HUDEP-2 (cell line): ENCODE results near the gene TAF11L11.
"Not testable (repeated sequence)": the region's sequence is repeated elsewhere in the genome, so short reads cannot be mapped to it uniquely, and the experiment has no call there.

Experiments
- DNase-seq, 76 experiments: peaks; one replicate each; lab custom pipeline; 2025; ENCODE audit not compliant: unreplicated experiment in 76 of 76; lab: John Stamatoyannopoulos, UW

The TAF11L11 gene

DNA sequence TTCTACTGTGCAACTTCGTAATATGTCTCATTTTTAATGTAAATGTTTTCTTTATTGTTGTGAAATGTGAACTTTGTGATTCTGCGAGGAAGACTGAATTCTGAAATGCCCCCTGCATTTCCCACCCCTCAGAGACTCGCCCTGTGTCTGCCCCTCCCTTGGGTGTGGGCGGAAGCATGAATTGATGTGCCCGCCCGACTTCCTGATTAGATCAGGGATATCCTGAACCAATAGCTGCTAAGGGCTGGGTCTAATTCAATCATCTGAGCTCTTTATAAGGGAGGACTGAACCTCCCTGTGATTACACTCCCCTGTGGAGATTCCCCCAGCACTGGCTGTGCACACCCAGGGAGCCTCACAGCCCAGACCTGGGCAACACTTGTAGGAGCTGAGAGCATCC lies at the start of gene TAF11L11:
Gene TAF11L11, plus strand, starts transcription at position 304 of the 400 bp plus-strand sequence.
- not testable (repeated sequence) for DNase-seq

DNA sequence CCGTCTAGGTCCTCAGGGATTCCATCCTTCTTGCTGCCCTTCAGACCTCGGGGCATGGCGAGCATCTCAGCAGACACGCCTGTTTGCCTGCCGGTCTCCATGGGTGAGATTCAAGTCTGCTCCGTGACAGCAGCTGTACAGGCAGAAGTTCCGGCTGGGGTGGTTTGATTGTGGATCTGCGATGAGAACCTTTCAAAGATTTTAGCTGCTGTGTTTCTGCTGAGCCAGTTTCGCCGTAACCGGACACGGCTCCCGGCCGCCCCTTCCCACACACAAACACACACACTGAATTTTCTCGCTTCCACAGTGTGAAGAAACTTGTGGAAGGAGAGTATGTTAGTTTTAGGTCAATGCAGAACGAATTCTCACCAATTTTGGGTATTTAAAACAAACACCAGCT lies 18.3 kb upstream of the TAF11L11 start, which contains the start of gene TAF11L7:
Gene TAF11L7, minus strand, starts transcription at position 101 of the 400 bp plus-strand sequence.
- not testable (repeated sequence) for DNase-seq

DNA sequence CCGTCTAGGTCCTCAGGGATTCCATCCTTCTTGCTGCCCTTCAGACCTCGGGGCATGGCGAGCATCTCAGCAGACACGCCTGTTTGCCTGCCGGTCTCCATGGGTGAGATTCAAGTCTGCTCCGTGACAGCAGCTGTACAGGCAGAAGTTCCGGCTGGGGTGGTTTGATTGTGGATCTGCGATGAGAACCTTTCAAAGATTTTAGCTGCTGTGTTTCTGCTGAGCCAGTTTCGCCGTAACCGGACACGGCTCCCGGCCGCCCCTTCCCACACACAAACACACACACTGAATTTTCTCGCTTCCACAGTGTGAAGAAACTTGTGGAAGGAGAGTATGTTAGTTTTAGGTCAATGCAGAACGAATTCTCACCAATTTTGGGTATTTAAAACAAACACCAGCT lies 13.1 kb upstream of the TAF11L11 start, which contains the start of gene TAF11L8:
Gene TAF11L8, minus strand, starts transcription at position 101 of the 400 bp plus-strand sequence.
- DNase-seq = not testable (repeated sequence)

DNA sequence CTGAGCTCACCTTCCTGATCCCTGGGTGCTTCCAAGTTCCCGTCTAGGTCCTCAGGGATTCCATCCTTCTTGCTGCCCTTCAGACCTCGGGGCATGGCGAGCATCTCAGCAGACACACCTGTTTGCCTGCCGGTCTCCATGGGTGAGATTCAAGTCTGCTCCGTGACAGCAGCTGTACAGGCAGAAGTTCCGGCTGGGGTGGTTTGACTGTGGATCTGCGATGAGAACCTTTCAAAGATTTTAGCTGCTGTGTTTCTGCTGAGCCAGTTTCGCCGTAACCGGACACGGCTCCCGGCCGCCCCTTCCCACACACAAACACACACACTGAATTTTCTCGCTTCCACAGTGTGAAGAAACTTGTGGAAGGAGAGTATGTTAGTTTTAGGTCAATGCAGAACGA lies 9.7 kb upstream of the TAF11L11 start, which contains the start of gene TAF11L9:
Gene TAF11L9, minus strand, starts transcription at position 140 of the 400 bp plus-strand sequence.
- not testable (repeated sequence) for DNase-seq

DNA sequence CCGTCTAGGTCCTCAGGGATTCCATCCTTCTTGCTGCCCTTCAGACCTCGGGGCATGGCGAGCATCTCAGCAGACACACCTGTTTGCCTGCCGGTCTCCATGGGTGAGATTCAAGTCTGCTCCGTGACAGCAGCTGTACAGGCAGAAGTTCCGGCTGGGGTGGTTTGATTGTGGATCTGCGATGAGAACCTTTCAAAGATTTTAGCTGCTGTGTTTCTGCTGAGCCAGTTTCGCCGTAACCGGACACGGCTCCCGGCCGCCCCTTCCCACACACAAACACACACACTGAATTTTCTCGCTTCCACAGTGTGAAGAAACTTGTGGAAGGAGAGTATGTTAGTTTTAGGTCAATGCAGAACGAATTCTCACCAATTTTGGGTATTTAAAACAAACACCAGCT lies 6.3 kb upstream of the TAF11L11 start, which contains the start of gene TAF11L10:
Gene TAF11L10, minus strand, starts transcription at position 101 of the 400 bp plus-strand sequence.
- DNase-seq = not testable (repeated sequence)

DNA sequence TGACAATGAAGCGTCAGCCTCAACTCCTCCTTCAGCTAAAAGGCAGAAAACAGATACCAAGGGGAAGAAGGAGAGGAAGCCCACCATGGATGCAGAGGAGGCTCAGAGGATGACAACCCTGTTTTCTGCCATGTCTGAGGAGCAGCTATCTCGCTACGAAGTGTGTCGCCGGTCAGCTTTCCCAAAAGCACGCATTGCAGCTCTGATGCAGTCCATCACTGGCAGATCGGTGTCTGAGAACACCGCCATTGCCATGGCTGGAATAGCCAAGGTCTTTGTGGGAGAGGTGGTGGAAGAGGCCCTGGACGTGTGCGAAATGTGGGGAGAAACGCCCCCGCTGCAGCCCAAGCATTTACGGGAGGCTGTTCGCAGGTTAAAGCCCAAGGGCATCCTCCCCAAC lies 968 bp downstream of the TAF11L11 start:
- DNase-seq = no peak

DNA sequence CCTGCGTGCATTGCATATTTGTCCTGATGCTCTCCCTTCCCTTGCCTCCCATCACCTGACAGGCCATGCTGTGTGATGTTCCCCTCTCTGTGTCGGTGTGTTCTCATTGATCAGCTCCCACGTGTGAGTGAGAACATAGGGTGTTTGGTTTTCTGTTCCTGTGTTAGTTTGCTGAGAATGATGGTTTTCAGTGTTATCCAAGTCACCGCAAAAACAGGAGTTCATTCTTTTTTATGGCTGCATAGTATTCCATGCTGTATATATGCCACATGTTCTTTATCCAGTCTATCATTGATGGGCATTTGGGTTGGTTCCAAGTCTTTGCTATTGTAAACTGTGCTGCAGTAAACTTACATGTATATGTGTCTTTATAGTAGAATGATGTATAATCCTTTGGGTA lies 3.5 kb downstream of the TAF11L11 start:
- not testable (repeated sequence) for DNase-seq

DNA sequence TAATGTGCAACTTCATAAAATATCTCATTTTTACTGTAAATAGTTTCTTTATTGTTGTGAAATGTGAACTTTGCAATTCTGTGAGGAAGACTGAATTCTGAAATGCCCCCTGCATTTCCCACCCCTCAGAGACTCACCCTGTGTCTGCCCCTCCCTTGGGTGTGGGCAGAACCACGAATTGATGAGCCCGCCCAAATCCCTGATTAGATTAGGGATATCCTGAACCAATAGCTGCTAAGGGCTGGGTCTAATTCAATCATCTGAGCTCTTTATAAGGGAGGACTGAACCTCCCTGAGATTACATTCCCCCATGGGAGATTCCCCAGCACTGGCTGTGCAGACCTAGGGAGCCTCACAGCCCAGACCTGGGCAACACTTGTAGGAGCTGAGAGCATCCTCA lies 6.1 kb downstream of the TAF11L11 start, which contains the start of gene TAF11L12:
Gene TAF11L12, plus strand, starts transcription at position 301 of the 400 bp plus-strand sequence.
- DNase-seq = not testable (repeated sequence)

DNA sequence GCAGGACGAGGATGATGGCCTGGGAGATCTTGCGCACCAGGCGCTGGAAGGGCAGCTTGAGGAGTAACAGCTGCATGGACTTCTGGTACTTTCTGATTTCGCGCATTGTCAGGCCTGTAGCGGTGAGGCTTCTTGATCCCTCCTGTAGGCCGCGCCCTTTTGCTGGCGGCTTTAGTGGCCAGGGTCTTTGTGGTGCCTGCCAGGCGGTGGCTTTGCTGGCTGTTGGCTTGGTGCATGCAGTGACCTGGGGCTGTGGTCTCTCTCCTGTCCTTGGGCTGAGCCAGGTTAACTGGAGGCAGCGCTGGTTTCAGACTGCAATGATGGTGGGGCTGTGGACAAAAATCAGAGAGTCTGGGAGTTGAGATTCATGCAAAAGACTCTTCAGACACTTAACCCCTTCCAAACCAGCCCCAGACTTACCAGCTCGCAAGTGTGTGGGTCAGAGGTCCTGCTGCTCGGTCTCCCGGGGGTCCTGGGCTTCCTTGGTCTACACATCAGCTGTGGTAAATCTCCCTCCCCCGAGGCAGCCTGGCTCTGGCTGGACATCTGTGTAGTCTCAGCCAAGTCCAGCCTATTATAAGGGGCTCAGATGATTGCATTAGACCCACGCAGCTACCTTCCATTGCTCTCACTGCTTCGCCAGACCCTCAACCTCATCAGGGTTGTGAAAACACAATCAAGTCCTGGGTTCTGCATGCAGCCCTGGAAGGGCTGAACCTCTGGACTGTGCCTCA lies 11.1 kb downstream of the TAF11L11 start:
- DNase-seq = no peak

DNA sequence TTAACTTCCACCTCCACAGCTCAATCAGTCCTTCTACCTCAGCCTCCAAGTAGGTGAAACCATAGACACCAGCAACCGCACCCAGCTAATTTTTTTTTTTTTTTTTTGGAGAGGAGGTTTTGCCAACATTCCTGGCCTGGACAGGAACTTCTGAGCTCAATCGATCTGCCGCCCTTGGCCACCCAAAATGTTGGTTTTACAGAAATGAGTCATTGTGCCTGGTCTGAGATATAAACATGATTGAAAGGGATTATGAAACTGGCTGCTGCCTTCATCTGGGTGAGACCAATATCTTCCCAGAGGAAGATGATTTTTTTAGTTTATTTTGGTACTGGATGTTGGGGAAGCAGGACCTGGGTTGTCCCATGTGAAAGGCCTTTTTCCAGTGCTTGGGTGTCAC lies 15.4 kb downstream of the TAF11L11 start:
- DNase-seq = no peak

DNA sequence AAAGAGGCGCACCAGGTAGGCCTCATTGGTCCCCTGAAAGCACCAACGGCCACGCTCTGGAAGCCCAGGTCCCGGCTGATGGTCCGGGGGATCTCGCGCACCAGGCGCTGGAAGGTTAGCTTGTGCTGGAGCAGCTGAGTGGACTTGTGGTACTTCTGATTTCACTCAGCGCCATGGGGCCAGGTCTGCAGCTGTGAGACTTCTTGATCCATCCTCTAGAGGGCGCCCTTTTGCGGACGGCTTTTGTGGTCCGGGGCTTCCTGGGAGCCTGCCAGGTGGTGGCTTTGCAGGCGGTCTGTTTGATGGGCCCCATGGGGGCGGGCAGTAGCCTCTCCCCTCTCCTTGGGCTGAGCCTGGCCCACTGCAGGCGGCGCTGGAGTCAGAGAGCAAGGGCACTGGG lies 16.6 kb downstream of the TAF11L11 start:
- no peak for DNase-seq

DNA sequence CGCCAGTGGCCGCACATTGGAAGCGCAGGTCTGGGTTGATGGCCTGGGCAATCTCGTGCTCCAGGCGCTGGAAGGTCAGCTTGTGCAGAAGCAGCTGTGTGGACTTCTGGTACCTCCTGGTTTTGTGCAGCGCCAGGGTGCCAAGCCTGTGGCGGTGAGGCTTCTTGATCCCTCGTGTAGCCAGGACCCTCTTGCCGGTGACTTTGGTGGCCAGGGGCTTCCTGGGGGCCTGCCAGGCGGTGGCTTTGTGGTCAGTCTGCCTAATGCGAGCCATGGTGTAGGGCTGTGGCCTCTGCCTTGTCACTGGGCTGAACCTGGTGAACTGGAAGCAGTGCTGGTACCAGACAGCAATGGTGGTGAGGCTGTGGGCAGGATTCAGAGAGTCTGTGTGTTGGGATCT lies 21.7 kb downstream of the TAF11L11 start:
- DNase-seq = no peak

DNA sequence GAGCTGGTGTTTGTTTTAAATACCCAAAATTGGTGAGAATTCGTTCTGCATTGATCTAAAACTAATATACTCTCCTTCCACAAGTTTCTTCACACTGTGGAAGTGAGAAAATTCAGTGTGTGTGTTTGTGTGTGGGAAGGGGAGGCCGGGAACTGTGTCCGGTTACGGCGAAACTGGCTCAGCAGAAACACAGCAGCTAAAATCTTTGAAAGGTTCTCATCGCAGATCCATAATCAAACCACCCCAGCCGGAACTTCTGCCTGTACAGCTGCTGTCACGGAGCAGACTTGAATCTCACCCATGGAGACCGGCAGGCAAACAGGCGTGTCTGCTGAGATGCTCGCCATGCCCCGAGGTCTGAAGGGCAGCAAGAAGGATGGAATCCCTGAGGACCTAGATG lies 27.8 kb downstream of the TAF11L11 start, which contains the start of gene TAF11L13:
Gene TAF11L13, plus strand, starts transcription at position 301 of the 400 bp plus-strand sequence.
- not testable (repeated sequence) for DNase-seq

DNA sequence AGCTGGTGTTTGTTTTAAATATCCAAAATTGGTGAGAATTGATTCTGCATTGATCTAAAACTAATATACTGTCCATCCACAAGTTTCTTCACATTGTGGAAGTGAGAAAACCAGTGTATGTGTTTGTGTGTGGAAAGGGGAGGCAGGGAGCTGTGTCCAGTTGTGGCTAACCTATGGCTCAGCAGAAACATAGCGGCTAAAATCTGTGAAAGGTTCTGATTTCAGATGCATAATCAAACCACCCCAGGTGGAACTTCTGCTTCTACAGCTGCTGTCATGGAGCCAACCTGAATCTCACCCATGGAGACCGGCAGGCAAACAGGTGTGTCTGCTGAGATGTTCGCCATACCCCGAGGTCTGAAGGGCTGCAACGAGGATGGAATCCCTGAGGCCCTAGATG lies 30.2 kb downstream of the TAF11L11 start, which contains the start of gene TAF11L14:
Gene TAF11L14, plus strand, starts transcription at position 301 of the 400 bp plus-strand sequence.
- no peak for DNase-seq

DNA sequence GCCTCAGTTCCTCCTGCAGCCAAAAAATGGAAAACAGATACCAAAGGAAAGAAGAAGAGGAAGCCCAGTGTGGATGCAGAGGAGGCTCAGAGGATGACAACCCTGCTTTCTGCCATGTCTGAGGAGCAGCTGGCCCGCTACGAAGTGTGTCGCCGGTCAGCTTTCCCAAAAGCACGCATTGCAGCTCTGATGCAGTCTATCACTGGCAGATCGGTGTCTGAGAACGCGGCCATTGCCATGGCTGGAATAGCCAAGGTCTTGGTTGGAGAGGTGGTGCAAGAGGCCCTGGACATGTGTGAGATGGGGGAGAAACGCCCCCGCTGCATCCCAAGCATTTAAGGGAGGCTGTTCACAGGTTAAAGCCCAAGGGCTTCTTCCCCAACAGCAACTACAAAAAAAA lies 45.2 kb downstream of the TAF11L11 start:
- DNase-seq = not testable (repeated sequence)

DNA sequence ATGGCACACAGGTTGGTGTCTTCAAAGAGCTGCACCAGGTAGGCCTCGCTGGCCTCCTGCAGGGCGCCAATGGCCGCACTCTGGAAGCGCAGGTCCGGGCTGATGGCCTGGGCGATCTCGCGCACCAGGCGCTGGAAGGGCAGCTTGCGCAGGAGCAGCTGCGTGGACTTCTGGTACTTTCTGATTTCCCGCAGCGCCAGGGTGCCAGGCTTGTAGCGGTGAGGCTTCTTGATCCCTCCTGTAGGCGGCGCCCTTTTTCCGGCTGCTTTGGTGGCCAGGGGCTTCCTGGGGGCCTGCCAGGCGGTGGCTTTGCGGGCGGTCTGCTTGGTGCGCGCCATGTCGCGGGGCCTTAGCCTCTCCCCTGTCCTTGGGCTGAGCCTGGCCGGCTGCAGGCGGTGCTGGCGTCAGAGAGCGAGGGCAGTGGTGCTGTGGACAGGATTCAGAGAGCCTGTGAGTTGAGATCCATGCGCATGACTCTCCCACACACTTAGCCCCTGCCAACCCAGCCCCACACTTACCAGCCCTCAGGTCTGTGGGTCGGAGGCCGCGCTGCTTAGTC lies 51.3 kb downstream of the TAF11L11 start:
- not testable (repeated sequence) for DNase-seq
